T-helper 2 cell treated with Interferon-gamma antibody and Interleukin-4, amounts not matched to agents 5 μg/mL and 100 μg/mL, for 36 hours (primary cell): ENCODE results near the gene CIAO2B.
"Not testable (repeated sequence)": the region's sequence is repeated elsewhere in the genome, so short reads cannot be mapped to it uniquely, and the experiment has no call there.

Source experiments
- DNase-seq: peaks from one replicate; pipeline ENCODE4 v3.0.0; 2021; ENCODE audit warnings: low spot score
- H3K27ac Mint-ChIP-seq: one replicate; pipeline ENCODE4 v1.8.0; 2021; ENCODE audit warnings: mild to moderate bottlenecking, mixed read lengths
- H3K27me3 Mint-ChIP-seq: one replicate; pipeline ENCODE4 v1.8.0; 2021; ENCODE audit warnings: low read depth, mixed read lengths
- H3K36me3 Mint-ChIP-seq: one replicate; pipeline ENCODE4 v1.8.0; 2021; ENCODE audit warnings: low read depth, mixed read lengths
- H3K4me1 Mint-ChIP-seq: one replicate; pipeline ENCODE4 v1.8.0; 2021; ENCODE audit warnings: low read depth, mixed read lengths
- H3K4me3 Mint-ChIP-seq: one replicate; pipeline ENCODE4 v1.8.0; 2022; ENCODE audit warnings: mild to moderate bottlenecking, moderate library complexity, mixed read lengths
- H3K9me3 Mint-ChIP-seq: one replicate; pipeline ENCODE4 v1.8.0; 2021; ENCODE audit warnings: mixed read lengths

CIAO2B gene

DNA sequence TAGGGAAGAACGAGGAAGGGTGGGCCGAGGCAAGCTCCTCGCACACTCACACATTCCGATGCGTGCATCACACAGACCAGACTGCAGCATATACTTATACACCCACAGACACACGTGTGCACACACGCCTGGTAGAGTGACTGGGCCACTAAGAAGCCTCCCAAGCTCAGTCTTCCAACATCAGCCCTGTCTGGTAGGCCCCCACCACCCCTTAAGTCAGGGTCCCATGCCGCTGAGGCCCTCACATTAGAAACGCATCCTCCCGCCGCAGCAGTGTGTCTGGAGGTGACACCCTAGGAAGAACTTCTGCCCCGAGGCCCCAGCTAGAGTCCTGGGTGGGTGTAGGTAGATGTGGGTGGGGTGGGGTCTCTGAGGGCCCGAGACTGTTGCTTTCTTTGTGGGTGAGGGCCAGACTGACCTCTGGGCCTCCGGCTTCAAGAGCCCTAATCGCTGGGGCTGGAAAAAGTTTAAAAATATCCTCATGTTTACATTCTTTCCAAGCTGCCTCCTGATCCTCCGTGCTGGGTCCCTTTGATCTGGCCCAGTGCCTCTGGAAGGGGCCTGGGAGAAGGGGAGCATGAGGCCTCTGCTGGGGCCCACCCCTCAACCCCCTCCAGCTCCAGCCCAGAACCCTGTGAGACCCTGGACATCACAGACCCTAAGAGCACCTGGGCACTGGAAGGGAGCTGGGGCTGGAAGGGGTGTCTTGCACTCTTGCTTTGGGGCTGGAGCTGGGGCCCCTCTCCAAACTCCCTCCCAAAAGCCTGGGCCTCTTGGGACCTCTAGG, 29.2 kb downstream of the CIAO2B start:
- Mint-ChIP-seq H3K4me3 (no peak overlapping the region), H3K4me1 (peaks cover 6% of the 10 kb centered on the region), H3K36me3 (no peaks in the 10 kb centered on the region), H3K27ac (no peak overlapping the region), H3K9me3 (no peaks in the 10 kb centered on the region), H3K27me3 (no peaks in the 10 kb centered on the region)
- no peak for DNase-seq

GRCh38 chr16:66904428-66904845, 29.8 kb downstream of the CIAO2B start:
- H3K9me3 Mint-ChIP-seq, result no peaks in the 10 kb centered on the region
- H3K27me3 Mint-ChIP-seq, result no peaks in the 10 kb centered on the region
- no peak for DNase-seq
- H3K4me3 Mint-ChIP-seq, result no peak overlapping the region
- H3K4me1 Mint-ChIP-seq, result peaks cover 6% of the 10 kb centered on the region
- no peaks in the 10 kb centered on the region for H3K36me3 Mint-ChIP-seq
- no peak overlapping the region for H3K27ac Mint-ChIP-seq

DNA sequence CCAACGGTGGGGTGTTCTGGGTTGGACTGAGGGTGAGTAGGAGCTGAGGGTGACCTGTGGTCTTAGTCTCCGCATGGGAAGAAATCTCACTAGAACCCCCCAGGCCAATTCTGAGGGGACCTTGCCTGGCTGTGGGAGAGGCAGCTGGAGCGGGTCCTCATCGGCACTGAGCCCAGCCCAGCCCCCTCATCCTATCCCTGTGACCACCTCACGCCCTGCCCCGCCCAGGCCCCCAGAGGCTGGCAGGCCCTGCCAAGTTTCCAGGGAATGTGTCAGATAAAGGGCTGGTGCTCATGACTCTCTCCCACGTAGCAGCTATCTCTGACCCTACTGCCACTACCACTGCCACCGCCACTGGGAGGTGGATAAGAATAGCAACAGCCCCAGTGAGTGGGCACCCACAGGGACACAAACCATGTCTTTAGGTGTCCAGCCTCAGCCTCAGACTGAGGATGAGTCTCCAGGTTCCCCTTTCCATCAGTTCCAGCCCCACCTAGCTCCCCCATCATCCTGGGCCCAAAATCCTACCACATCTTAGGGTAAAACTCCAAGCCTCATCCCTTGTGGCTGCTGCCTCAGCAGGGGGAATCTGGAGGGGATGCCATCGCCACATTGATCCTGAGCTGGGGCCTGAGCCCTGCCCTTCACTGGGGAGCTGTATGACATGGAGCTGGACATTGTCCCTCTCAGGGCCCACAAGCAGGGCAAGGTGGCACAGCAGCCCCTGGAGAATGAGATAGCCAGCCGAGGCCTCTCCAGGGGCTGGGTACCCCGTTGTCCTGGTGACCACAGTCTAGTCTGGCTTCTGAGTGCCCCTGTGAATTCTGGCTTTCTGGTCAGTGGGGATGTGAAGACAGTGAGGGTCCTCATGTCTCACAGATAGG, 30.4 kb downstream of the CIAO2B start:
- Mint-ChIP-seq H3K36me3 (no peaks in the 10 kb centered on the region), H3K27ac (no peak overlapping the region), H3K4me3 (no peak overlapping the region), H3K4me1 (peaks cover 6% of the 10 kb centered on the region), H3K27me3 (no peaks in the 10 kb centered on the region), H3K9me3 (no peaks in the 10 kb centered on the region)
- no peak for DNase-seq

- peaks cover 6% of the 10 kb centered on the region for H3K4me1 Mint-ChIP-seq
- H3K4me3 Mint-ChIP-seq, result no peak overlapping the region
- DNase-seq, result no peak
- no peak overlapping the region for H3K27ac Mint-ChIP-seq
- no peaks in the 10 kb centered on the region for H3K27me3 Mint-ChIP-seq
- H3K9me3 Mint-ChIP-seq, result no peaks in the 10 kb centered on the region
- H3K36me3 Mint-ChIP-seq, result no peaks in the 10 kb centered on the region
These were observed 31.3 kb downstream of the CIAO2B start for GRCh38 chr16:66902648-66903543.

GRCh38 chr16:66901626-66902025, 32.6 kb downstream of the CIAO2B start:
- Mint-ChIP-seq H3K4me1 (peaks cover 6% of the 10 kb centered on the region), H3K4me3 (no peak overlapping the region), H3K36me3 (no peaks in the 10 kb centered on the region), H3K27me3 (no peaks in the 10 kb centered on the region), H3K9me3 (no peaks in the 10 kb centered on the region), H3K27ac (no peak overlapping the region)
- no peak for DNase-seq

DNA sequence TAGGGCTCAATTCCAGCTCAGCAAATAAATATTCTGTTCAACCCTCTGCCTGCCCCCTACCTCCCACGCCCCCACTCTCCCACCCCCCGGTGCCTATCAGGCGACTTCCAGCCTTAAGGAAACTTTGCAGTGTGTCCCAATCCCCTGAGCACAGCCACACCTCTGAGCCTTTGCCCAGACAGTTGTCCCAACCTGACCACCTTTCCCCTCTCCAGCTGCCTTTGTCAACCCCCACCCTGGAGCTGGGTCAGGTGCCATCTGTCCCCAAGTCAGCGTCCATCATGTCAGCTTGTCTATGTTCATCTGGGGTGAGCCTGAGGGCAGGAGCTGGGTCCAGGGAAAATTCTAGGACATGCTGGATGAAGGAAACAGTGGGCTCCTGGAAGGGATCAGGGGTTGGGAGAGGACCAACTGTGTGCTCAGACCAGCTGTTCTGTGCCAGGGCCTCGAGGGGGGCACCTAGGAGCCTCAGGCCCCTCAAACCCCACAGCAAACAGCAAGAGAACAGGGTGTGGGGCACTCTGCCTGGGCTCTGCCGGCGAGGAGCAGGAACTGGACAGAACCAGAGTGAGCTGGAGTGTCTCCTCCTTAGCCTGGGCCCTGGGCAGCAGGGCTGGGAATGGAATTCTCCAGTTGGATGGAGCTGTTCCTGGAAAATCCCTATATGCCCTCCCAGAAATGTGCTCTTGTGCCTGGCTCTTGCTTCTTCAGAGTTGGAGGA, 33.3 kb downstream of the CIAO2B start:
- no peak overlapping the region for H3K27ac Mint-ChIP-seq

DNA sequence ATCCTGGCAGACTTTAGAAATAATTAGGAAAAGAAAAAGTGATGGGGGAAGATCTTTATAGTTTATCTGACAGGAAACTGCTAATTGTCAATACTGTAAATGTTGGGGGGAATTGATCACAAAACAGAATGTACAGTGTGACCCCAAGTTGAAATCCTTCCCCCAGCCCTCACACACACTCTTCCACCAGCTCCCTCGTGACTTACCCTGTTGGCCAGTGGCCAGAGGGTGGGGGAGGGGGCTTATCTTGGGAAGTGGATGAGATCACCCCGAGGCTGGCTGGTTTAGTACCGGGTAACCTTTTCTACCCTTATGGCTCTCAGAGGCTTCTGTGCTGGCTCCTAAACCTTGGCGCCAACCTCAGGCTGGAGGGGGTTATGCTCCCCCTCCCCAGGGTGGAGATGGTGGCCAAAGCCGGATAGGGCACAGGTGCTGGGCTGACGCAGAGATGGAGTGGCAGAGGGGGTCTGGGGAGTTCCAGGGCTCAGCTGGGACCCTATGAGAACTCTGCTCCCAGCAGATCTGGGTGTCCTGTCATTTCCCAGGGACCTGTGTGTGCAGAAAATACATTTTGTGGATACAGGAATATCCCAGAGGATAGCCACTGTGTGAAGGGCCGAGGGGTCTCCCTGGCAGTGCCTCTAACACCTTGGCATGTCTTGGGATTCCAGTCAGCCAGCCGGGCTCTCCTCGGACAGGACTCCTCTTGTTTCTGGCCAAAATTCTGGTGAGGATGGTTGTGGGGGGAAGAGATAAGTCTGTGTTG, 34.1 kb downstream of the CIAO2B start:
- H3K36me3 Mint-ChIP-seq, result no peaks in the 10 kb centered on the region
- H3K27me3 Mint-ChIP-seq, result no peaks in the 10 kb centered on the region
- H3K9me3 Mint-ChIP-seq, result no peaks in the 10 kb centered on the region
- H3K4me1 Mint-ChIP-seq, result no peaks in the 10 kb centered on the region
- no peak overlapping the region for H3K27ac Mint-ChIP-seq
- no peak for DNase-seq
- H3K4me3 Mint-ChIP-seq, result no peak overlapping the region

More for the DNA sequence above, 33.3 kb downstream of the CIAO2B start:
- Mint-ChIP-seq H3K4me3 (no peak overlapping the region), H3K9me3 (no peaks in the 10 kb centered on the region), H3K36me3 (no peaks in the 10 kb centered on the region), H3K4me1 (peaks cover 2% of the 10 kb centered on the region), H3K27me3 (no peaks in the 10 kb centered on the region)
- no peak for DNase-seq

GRCh38 chr16:66899310-66899944, 34.8 kb downstream of the CIAO2B start:
- Mint-ChIP-seq H3K9me3 (no peaks in the 10 kb centered on the region), H3K4me3 (no peak overlapping the region), H3K36me3 (no peaks in the 10 kb centered on the region), H3K27me3 (no peaks in the 10 kb centered on the region), H3K4me1 (no peaks in the 10 kb centered on the region), H3K27ac (no peak overlapping the region)
- DNase-seq, result no peak

- Mint-ChIP-seq H3K27me3 (no peaks in the 10 kb centered on the region), H3K27ac (no peak overlapping the region), H3K4me3 (no peak overlapping the region), H3K36me3 (no peaks in the 10 kb centered on the region), H3K4me1 (no peaks in the 10 kb centered on the region), H3K9me3 (no peaks in the 10 kb centered on the region)
- no peak for DNase-seq
These were observed 35.3 kb downstream of the CIAO2B start for GRCh38 chr16:66898933-66899309.

GRCh38 chr16:66898207-66898606, 36.0 kb downstream of the CIAO2B start:
- H3K4me1 Mint-ChIP-seq, result peaks cover under 1% of the 10 kb centered on the region
- no peaks in the 10 kb centered on the region for H3K9me3 Mint-ChIP-seq
- no peak overlapping the region for H3K27ac Mint-ChIP-seq
- H3K4me3 Mint-ChIP-seq, result no peak overlapping the region
- peaks cover under 1% of the 10 kb centered on the region for H3K36me3 Mint-ChIP-seq
- no peak for DNase-seq
- H3K27me3 Mint-ChIP-seq, result no peaks in the 10 kb centered on the region

- not testable (repeated sequence) for H3K4me3 Mint-ChIP-seq, H3K9me3 Mint-ChIP-seq, H3K27ac Mint-ChIP-seq
These were observed 37.5 kb downstream of the CIAO2B start for GRCh38 chr16:66896682-66897081.

GRCh38 chr16:66895999-66896398, 38.2 kb downstream of the CIAO2B start:
- Mint-ChIP-seq H3K4me3 (no peak overlapping the region), H3K27ac (no peak overlapping the region), H3K27me3 (no peaks in the 10 kb centered on the region), H3K36me3 (peaks cover 6% of the 10 kb centered on the region), H3K4me1 (peaks cover 6% of the 10 kb centered on the region), H3K9me3 (no peaks in the 10 kb centered on the region)
- DNase-seq, result no peak

More at GRCh38 chr16:66896682-66897081, 37.5 kb downstream of the CIAO2B start:
- DNase-seq, H3K36me3 Mint-ChIP-seq, H3K4me1 Mint-ChIP-seq, H3K27me3 Mint-ChIP-seq: not testable (repeated sequence)
